Natural killer cell (primary cell): ENCODE data around the gene APC. TPM values are rescaled to one million over a fixed set of nuclear protein-coding genes. Genes with fewer than 3 reads are reported as not detected.

Experiments used
- ATAC-seq, 3 donors: fragments of 150-1000 bp in 2 of 3; fragments of 200-7000 bp in 1 of 3; cut with Tn5 transposase; 1 replicate in 1 of 3; 2 replicates in 2 of 3; pipeline ENCODE4 v1.10.0; 2021; ENCODE audit warnings: mild to moderate bottlenecking in 2 of 3, moderate library complexity in 2 of 3
- DNase-seq, 2 donors: peaks; one replicate each; pipeline versions ENCODE4 v3.0.0 to v3.0.0-alpha.2; 2013 to 2021; ENCODE audit warnings: mixed read lengths in 1 of 2
- H3K27ac ChIP-seq: one replicate; pipeline ENCODE4 v1.5.1; 2013; ENCODE audit warnings: mild to moderate bottlenecking, low read length
- H3K27me3 ChIP-seq: one replicate; pipeline ENCODE4 v1.6.1; 2013; ENCODE audit warnings: low read length; ENCODE audit not compliant: control insufficient read depth, insufficient read depth
- H3K36me3 ChIP-seq: one replicate; pipeline ENCODE4 v1.6.1; 2013; ENCODE audit warnings: low read length; ENCODE audit not compliant: control insufficient read depth, insufficient read depth
- H3K4me1 ChIP-seq: one replicate; pipeline ENCODE4 v1.6.1; 2013; ENCODE audit warnings: low read length; ENCODE audit not compliant: control insufficient read depth, insufficient read depth
- H3K4me3 ChIP-seq: one replicate; pipeline ENCODE4 v1.5.1; 2013; ENCODE audit warnings: low read length
- H3K9me3 ChIP-seq: one replicate; pipeline ENCODE4 v1.6.1; 2013; ENCODE audit warnings: low read length; ENCODE audit not compliant: control insufficient read depth, insufficient read depth
- H3K27ac Mint-ChIP-seq, 2 donors: one replicate each; pipeline ENCODE4 v1.8.0; 2022; ENCODE audit warnings: mild to moderate bottlenecking in 2 of 2, mixed read lengths in 2 of 2, moderate library complexity in 1 of 2
- H3K27me3 Mint-ChIP-seq, 2 donors: one replicate each; pipeline ENCODE4 v1.8.0; 2022; ENCODE audit warnings: low read depth in 2 of 2, mixed read lengths in 2 of 2
- H3K36me3 Mint-ChIP-seq: one replicate; pipeline ENCODE4 v1.8.0; 2022; ENCODE audit warnings: mixed read lengths
- H3K4me1 Mint-ChIP-seq, 2 donors: one replicate each; pipeline ENCODE4 v1.8.0; 2022; ENCODE audit warnings: mixed read lengths in 2 of 2
- H3K4me3 Mint-ChIP-seq: one replicate; pipeline ENCODE4 v1.8.0; 2022; ENCODE audit warnings: mild to moderate bottlenecking, moderate library complexity, mixed read lengths
- H3K9me3 Mint-ChIP-seq, 2 donors: one replicate each; pipeline ENCODE4 v1.8.0; 2022; ENCODE audit warnings: mixed read lengths in 2 of 2
- WGBS: methylation state at CpG from one replicate; pipeline ENCODE4 v1.1.7; 2013; ENCODE audit warnings: missing lambda C conversion rate; ENCODE audit not compliant: insufficient coverage; 5-methylcytosine and 5-hydroxymethylcytosine counted together
- intact Hi-C: fragments of 100-400 bp; cut with micrococcal nuclease; formaldehyde crosslinking; loops from one replicate; pipeline ENCODE4 v1.14.2; 2022
- total RNA-seq, 4 donors: library from RNA; stranded (reverse); fragments of 120-200 nt in 1 of 4; gene quantifications; one replicate each; pipeline versions ENCODE4 v1.2.3 to v1.2.4, GENCODE V29; 2013 to 2022
- TF ChIP-seq, protein P1 (sequence below): fragments of 200-600 bp; IDR thresholded peaks from one replicate; pipeline ENCODE4 v1.8.0; 2022; ENCODE audit warnings: antibody characterized with exemption

APC gene
- total RNA-seq, 3 donors from 2014 or later (not counting 1 experiment from before 2014, with no cell fraction given): 40.1 to 52.3 (median 49.0) TPM

GRCh38 chr5:112784726-112785125 lies 47.0 kb downstream of the APC start:
- peaks cover 8% of the 10 kb centered on the region for H3K36me3 Mint-ChIP-seq
- Histone ChIP-seq H3K27ac (no peak overlapping the region), H3K27me3 (no peaks in the 10 kb centered on the region), H3K4me3 (no peak overlapping the region), H3K9me3 (no peaks in the 10 kb centered on the region), H3K36me3 (peaks cover 24% of the 10 kb centered on the region), H3K4me1 (no peaks in the 10 kb centered on the region)
- no peaks in the 10 kb centered on the region for H3K9me3 Mint-ChIP-seq
- H3K27me3 Mint-ChIP-seq: no peaks in the 10 kb centered on the region
- ATAC-seq (no peak), DNase-seq (no peak)
- WGBS: 100% methylated on average over 2 of the region's 2 CpGs
- H3K27ac Mint-ChIP-seq: no peak overlapping the region
- no peaks in the 10 kb centered on the region for H3K4me1 Mint-ChIP-seq
- no peak overlapping the region for H3K4me3 Mint-ChIP-seq
- TF ChIP-seq, protein P1, sequence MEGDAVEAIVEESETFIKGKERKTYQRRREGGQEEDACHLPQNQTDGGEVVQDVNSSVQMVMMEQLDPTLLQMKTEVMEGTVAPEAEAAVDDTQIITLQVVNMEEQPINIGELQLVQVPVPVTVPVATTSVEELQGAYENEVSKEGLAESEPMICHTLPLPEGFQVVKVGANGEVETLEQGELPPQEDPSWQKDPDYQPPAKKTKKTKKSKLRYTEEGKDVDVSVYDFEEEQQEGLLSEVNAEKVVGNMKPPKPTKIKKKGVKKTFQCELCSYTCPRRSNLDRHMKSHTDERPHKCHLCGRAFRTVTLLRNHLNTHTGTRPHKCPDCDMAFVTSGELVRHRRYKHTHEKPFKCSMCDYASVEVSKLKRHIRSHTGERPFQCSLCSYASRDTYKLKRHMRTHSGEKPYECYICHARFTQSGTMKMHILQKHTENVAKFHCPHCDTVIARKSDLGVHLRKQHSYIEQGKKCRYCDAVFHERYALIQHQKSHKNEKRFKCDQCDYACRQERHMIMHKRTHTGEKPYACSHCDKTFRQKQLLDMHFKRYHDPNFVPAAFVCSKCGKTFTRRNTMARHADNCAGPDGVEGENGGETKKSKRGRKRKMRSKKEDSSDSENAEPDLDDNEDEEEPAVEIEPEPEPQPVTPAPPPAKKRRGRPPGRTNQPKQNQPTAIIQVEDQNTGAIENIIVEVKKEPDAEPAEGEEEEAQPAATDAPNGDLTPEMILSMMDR: no peak
- intact Hi-C loops: no loop called here

GRCh38 chr5:112787261-112787660 lies 49.6 kb downstream of the APC start:
- Mint-ChIP-seq H3K27me3 (no peaks in the 10 kb centered on the region), H3K27ac (no peak overlapping the region)
- ATAC-seq: no peak

GRCh38 chr5:112787896-112788295 lies 50.2 kb downstream of the APC start:
- no peak overlapping the region for H3K27ac ChIP-seq
- no peaks in the 10 kb centered on the region for H3K4me1 Mint-ChIP-seq
- TF ChIP-seq, protein P1: no peak
- H3K27me3 ChIP-seq: no peaks in the 10 kb centered on the region
- H3K4me3 ChIP-seq: no peak overlapping the region
- no peaks in the 10 kb centered on the region for H3K4me1 ChIP-seq
- no peak for DNase-seq
- H3K36me3 ChIP-seq: peaks cover 18% of the 10 kb centered on the region
- no peak for ATAC-seq
- intact Hi-C loops: no loop called here
- H3K9me3 Mint-ChIP-seq: no peaks in the 10 kb centered on the region
- H3K27me3 Mint-ChIP-seq: no peaks in the 10 kb centered on the region
- H3K36me3 Mint-ChIP-seq: peaks cover 2% of the 10 kb centered on the region
- no peaks in the 10 kb centered on the region for H3K9me3 ChIP-seq
- no CpG with 5 or more reads among the region's 3 CpGs for WGBS
- H3K4me3 Mint-ChIP-seq: no peak overlapping the region
- H3K27ac Mint-ChIP-seq: no peak overlapping the region

More at GRCh38 chr5:112787261-112787660, 49.6 kb downstream of the APC start:
- DNase-seq: no peak
- intact Hi-C loops: no loop called here
- Histone ChIP-seq H3K36me3 (peaks cover 16% of the 10 kb centered on the region), H3K27ac (no peak overlapping the region), H3K9me3 (no peaks in the 10 kb centered on the region), H3K4me3 (no peak overlapping the region), H3K27me3 (no peaks in the 10 kb centered on the region), H3K4me1 (no peaks in the 10 kb centered on the region)
- Mint-ChIP-seq H3K36me3 (peaks cover under 1% of the 10 kb centered on the region), H3K9me3 (no peaks in the 10 kb centered on the region), H3K4me3 (no peak overlapping the region), H3K4me1 (no peaks in the 10 kb centered on the region)
- WGBS: no CpG with 5 or more reads among the region's 1 CpG
- TF ChIP-seq, protein P1: no peak

DNA sequence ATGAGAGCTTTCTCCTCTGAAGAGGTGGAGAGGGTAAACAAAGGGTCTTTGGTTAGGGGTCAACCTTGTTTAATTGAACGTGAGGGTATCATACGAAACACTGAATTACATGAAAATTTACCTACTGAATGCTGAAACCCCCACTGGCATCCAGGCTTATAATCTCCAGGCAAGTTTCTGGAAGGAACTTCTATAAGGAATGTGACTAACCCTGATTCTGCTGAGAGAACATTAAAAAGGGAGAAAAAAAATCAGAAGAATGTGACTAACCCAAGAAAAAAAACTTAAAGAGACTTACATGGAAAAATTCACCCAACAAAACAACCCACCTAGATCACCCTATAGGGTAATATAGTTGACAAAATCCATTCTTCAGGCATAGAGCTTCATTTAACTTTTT lies 55.5 kb downstream of the APC start:
- Mint-ChIP-seq H3K36me3 (peaks cover 21% of the 10 kb centered on the region), H3K27me3 (no peaks in the 10 kb centered on the region), H3K4me1 (peaks cover 6 to 8% of the 10 kb centered on the region in 2 donors), H3K9me3 (no peaks in the 10 kb centered on the region), H3K27ac (peak overlapping the region in 1 of 2 donors; percentile 7), H3K4me3 (no peak overlapping the region)
- TF ChIP-seq, protein P1: no peak
- ATAC-seq (no peak), DNase-seq (no peak)
- Histone ChIP-seq H3K4me1 (no peaks in the 10 kb centered on the region), H3K27ac (no peak overlapping the region), H3K27me3 (no peaks in the 10 kb centered on the region), H3K4me3 (no peak overlapping the region), H3K36me3 (peaks cover 52% of the 10 kb centered on the region), H3K9me3 (no peaks in the 10 kb centered on the region)
- WGBS: 100% methylated on average over 1 of the region's 2 CpGs
- intact Hi-C loops: no loop called here
